ENCODE data around the gene SIGLEC1.

SIGLEC1 gene

GRCh38 chr20:3730803-3731672 lies 18.6 kb upstream of the SIGLEC1 start:
- TF ChIP-seq JUND (IDR thresholded peaks at IDR 0.05; ENCODE audit: low read depth) = no peak
- in situ Hi-C loops (cut with HindIII; ENCODE audit: low pct_unique_long_range_greater_than_20kb, low sequenced_read_pairs) = no loop called here
- DNase-seq (ENCODE audit: low read depth in 1 of 2, low spot score in 1 of 2) = no peak

- no peak for TF ChIP-seq JUND (IDR thresholded peaks at IDR 0.05; ENCODE audit: low read depth)
- in situ Hi-C loops (cut with HindIII; ENCODE audit: low pct_unique_long_range_greater_than_20kb, low sequenced_read_pairs) = no loop called here
- DNase-seq (ENCODE audit: low read depth in 1 of 2, low spot score in 1 of 2) = no peak
Observed at GRCh38 chr20:3729811-3730540, 17.6 kb upstream of the SIGLEC1 start.

GRCh38 chr20:3729378-3729777 lies 17.0 kb upstream of the SIGLEC1 start:
- no peak for DNase-seq (ENCODE audit: low read depth in 1 of 2, low spot score in 1 of 2)
- TF ChIP-seq JUND (IDR thresholded peaks at IDR 0.05; ENCODE audit: low read depth) = no peak
- in situ Hi-C loops (cut with HindIII; ENCODE audit: low pct_unique_long_range_greater_than_20kb, low sequenced_read_pairs) = no loop called here

GRCh38 chr20:3728876-3729275 lies 16.5 kb upstream of the SIGLEC1 start:
- TF ChIP-seq JUND (IDR thresholded peaks at IDR 0.05; ENCODE audit: low read depth) = no peak
- in situ Hi-C loops (cut with HindIII; ENCODE audit: low pct_unique_long_range_greater_than_20kb, low sequenced_read_pairs) = no loop called here
- DNase-seq (ENCODE audit: low read depth in 1 of 2, low spot score in 1 of 2) = no peak

DNA sequence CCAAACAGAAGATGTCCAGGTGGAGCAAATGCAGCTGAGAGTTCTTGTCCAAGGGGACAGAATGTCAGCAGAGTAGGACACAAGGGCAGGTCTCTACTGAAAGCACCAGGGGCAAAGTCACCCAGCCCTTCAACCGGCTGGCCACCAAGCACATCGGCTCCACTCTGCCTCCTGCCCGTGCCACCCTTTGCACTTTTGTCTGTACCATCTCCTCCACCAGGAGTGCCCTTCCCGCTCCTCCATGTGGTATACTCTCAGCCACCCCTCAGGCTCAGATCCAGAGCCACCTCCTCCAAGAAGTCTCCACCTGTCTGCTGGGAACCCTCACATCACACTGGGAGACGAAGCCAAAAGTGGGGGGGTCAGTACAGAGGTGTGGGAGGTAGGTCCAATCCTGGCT lies 16.0 kb upstream of the SIGLEC1 start:
- TF ChIP-seq JUND (IDR thresholded peaks at IDR 0.05; ENCODE audit: low read depth) = no peak
- in situ Hi-C loops (cut with HindIII; ENCODE audit: low pct_unique_long_range_greater_than_20kb, low sequenced_read_pairs) = no loop called here
- no peak for DNase-seq (ENCODE audit: low read depth in 1 of 2, low spot score in 1 of 2)

- no peak for TF ChIP-seq JUND (IDR thresholded peaks at IDR 0.05; ENCODE audit: low read depth)
- peak in 1 of 2 experiments; percentile 41 for DNase-seq (ENCODE audit: low read depth in 1 of 2, low spot score in 1 of 2)
- in situ Hi-C loops (cut with HindIII; ENCODE audit: low pct_unique_long_range_greater_than_20kb, low sequenced_read_pairs) = no loop called here
Observed at GRCh38 chr20:3727401-3728021, 15.1 kb upstream of the SIGLEC1 start.

DNA sequence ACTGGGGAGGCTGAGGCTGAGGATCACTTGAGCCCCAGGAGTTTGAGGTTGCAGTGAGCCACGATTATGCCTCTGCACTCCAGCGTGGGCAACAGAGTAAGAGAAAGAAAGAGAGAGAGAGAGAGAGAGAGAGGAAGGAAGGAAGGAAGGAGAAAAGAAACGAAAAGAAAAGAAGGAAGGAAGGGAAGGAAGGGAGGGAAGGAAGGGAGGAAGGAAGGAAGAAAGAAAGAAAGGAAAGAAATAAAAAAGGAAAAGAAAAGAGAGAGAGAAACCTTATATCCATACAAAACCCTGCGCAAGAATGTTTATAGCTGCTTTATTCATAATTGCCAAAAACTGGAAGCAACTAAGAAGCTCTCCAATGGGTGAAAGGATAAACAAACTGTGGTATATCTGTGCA lies 12.0 kb upstream of the SIGLEC1 start:
- in situ Hi-C loops (cut with HindIII; ENCODE audit: low pct_unique_long_range_greater_than_20kb, low sequenced_read_pairs) = no loop called here

GRCh38 chr20:3723284-3723683 lies 10.9 kb upstream of the SIGLEC1 start:
- no peak for TF ChIP-seq JUND (IDR thresholded peaks at IDR 0.05; ENCODE audit: low read depth)
- DNase-seq (ENCODE audit: low read depth in 1 of 2, low spot score in 1 of 2) = no peak
- in situ Hi-C loops (cut with HindIII; ENCODE audit: low pct_unique_long_range_greater_than_20kb, low sequenced_read_pairs) = no loop called here

More for the DNA sequence above, 12.0 kb upstream of the SIGLEC1 start:
- no peak for TF ChIP-seq JUND (IDR thresholded peaks at IDR 0.05; ENCODE audit: low read depth)
- DNase-seq (ENCODE audit: low read depth in 1 of 2, low spot score in 1 of 2) = no peak

DNA sequence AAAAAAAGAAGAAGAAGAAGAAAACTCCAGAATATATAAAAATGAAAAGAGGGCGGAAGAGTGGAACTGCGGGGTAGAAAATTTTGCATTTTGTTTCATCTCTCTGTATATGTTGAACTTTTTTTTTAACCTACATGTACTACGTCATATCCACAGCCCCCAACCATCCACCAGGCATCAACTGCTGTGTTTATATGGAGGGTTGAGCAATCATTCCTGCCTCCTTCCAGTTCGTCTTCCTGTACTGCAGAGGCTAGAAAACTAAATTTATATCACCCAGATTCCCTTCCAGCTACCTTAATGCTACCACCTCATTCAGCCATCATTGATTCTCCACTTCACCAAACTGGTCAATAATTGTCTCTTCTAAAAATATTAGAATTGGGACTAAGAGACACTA lies 9.5 kb upstream of the SIGLEC1 start:
- TF ChIP-seq JUND (IDR thresholded peaks at IDR 0.05; ENCODE audit: low read depth) = no peak
- in situ Hi-C loops (cut with HindIII; ENCODE audit: low pct_unique_long_range_greater_than_20kb, low sequenced_read_pairs) = no loop called here
- no peak for DNase-seq (ENCODE audit: low read depth in 1 of 2, low spot score in 1 of 2)

DNA sequence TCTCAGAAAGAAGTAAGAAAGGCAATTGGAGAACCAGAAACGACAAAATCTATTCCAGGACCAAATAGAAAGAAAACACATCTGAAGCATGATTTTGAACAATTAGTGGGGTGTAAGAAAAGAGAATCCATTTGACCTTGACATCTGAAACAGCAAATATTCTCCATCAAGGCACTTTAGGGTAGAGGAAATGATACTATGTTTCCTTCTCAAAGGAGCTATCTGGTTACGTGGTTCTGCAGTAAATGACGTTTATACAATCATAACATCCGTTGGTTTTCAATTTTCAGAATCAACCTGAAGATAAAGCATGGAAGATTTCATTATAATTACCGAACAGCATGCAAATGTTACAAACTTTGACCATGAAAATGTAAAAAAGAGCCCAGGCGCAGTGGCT lies 8.2 kb upstream of the SIGLEC1 start:
- no peak for DNase-seq (ENCODE audit: low read depth in 1 of 2, low spot score in 1 of 2)
- in situ Hi-C loops (cut with HindIII; ENCODE audit: low pct_unique_long_range_greater_than_20kb, low sequenced_read_pairs) = no loop called here
- no peak for TF ChIP-seq JUND (IDR thresholded peaks at IDR 0.05; ENCODE audit: low read depth)

DNA sequence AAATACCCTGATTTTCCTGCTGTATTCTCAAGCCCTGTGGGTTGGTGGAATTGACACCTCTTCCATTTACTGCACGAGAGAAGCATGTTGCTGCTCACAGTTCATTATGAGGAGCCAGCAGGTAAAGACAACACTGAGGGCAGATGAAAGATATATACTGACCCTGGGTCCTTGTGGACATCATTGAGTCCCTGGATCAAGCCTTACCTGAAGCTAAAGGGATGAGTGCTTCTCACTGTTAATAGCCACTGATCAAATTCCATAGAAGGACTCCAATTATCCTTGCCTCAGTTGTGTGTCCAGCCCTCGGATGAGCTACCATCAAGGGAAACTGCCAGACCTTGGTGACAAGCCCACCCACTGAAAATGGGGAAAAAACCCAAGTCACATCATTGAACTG lies 7.7 kb upstream of the SIGLEC1 start:
- TF ChIP-seq JUND (IDR thresholded peaks at IDR 0.05; ENCODE audit: low read depth) = no peak
- in situ Hi-C loops (cut with HindIII; ENCODE audit: low pct_unique_long_range_greater_than_20kb, low sequenced_read_pairs) = no loop called here

DNA sequence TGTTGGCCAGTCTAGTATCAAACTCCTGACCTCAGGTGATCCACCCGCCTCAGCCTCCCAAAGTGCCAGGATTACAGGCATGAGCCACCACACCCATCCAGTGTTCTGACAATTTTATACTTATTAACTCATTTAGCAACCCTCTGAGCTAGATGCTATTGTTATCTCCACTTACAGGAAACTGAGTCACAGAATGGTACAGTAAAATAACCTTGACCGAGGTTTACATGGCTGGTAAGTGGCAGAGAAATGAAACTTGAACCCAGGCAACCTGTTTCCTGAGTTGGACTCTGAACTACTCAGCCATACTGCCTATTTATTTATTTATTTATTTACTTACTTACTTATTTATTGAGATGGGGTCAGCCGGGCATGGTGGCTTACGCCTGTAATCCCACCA lies 6.6 kb upstream of the SIGLEC1 start:
- TF ChIP-seq JUND (IDR thresholded peaks at IDR 0.05; ENCODE audit: low read depth) = no peak
- in situ Hi-C loops (cut with HindIII; ENCODE audit: low pct_unique_long_range_greater_than_20kb, low sequenced_read_pairs) = no loop called here
- no peak for DNase-seq (ENCODE audit: low read depth in 1 of 2, low spot score in 1 of 2)

More for the DNA sequence above, 7.7 kb upstream of the SIGLEC1 start:
- DNase-seq (ENCODE audit: low read depth in 1 of 2, low spot score in 1 of 2) = no peak

Data from T47D (cell line).